Liver (tissue), 9 donors: Measurements from ENCODE around the gene PHTF2. TPM values are rescaled to one million over a fixed set of nuclear protein-coding genes. Genes with fewer than 3 reads are reported as not detected.

Source experiments
- DNase-seq: peaks from one replicate; pipeline ENCODE4 v3.0.0-alpha.2; 2017; ENCODE audit warnings: low spot score
- H3K27ac ChIP-seq, 2 donors: one replicate each; pipeline ENCODE4 v1.7.0; 2013; ENCODE audit warnings: inconsistent platforms in 2 of 2, low read length in 2 of 2, control low read depth in 1 of 2, low read depth in 1 of 2, mild to moderate bottlenecking in 1 of 2
- H3K27me3 ChIP-seq, 4 donors: one replicate each; pipeline versions ENCODE4 v1.6.1 to v1.7.0; 2013; ENCODE audit warnings: low read length in 3 of 4, inconsistent platforms in 1 of 4, mild to moderate bottlenecking in 1 of 4, moderate library complexity in 1 of 4; ENCODE audit not compliant: control insufficient read depth in 4 of 4, insufficient read depth in 4 of 4
- H3K36me3 ChIP-seq, 4 donors: one replicate each; pipeline versions ENCODE4 v1.6.1 to v1.7.0; 2013; ENCODE audit warnings: low read length in 3 of 4, mild to moderate bottlenecking in 3 of 4, low read depth in 1 of 4, moderate library complexity in 1 of 4; ENCODE audit not compliant: control insufficient read depth in 4 of 4, insufficient read depth in 3 of 4
- H3K4me1 ChIP-seq, 4 donors: one replicate each; pipeline versions ENCODE4 v1.6.1 to v1.7.0; 2013; ENCODE audit warnings: low read length in 3 of 4, mild to moderate bottlenecking in 3 of 4, moderate library complexity in 1 of 4; ENCODE audit not compliant: control insufficient read depth in 4 of 4, insufficient read depth in 4 of 4
- H3K4me3 ChIP-seq, 3 donors: one replicate each; pipeline versions ENCODE4 v1.6.1 to v1.7.0; 2013; ENCODE audit warnings: low read length in 3 of 3, control low read depth in 1 of 3, low read depth in 1 of 3, mild to moderate bottlenecking in 1 of 3
- H3K9ac ChIP-seq, 2 donors: one replicate each; pipeline ENCODE4 v1.7.0; 2013; ENCODE audit warnings: low read length in 2 of 2, mild to moderate bottlenecking in 2 of 2, moderate library complexity in 2 of 2, control low read depth in 1 of 2, low read depth in 1 of 2
- H3K9me3 ChIP-seq, 4 donors: one replicate each; pipeline versions ENCODE4 v1.6.1 to v1.7.0; 2013; ENCODE audit warnings: low read length in 3 of 4; ENCODE audit not compliant: control insufficient read depth in 4 of 4
- EGR1 ChIP-seq, 2 donors: IDR thresholded peaks; 2 replicates each; pipeline ENCODE4 v1.6.1; 2016 to 2018; ENCODE audit warnings: antibody characterized with exemption in 2 of 2, low read depth in 2 of 2
- FOXA2 ChIP-seq: IDR thresholded peaks from 2 replicates; pipeline ENCODE4 v1.6.1; 2016; ENCODE audit warnings: antibody characterized with exemption
- GABPA ChIP-seq, 2 donors: IDR thresholded peaks in 1 of 2; conservative IDR thresholded peaks in 1 of 2; 2 replicates each; pipeline ENCODE4 v1.6.1; 2016; ENCODE audit warnings: antibody characterized with exemption in 2 of 2, mild to moderate bottlenecking in 1 of 2, moderate library complexity in 1 of 2
- JUND ChIP-seq, 2 donors: IDR thresholded peaks; 2 replicates each; pipeline ENCODE4 v1.6.1; 2016; ENCODE audit warnings: antibody characterized with exemption in 2 of 2
- MAX ChIP-seq: IDR thresholded peaks from 2 replicates; pipeline ENCODE4 v1.6.1; 2016; ENCODE audit warnings: antibody characterized with exemption
- NR2F2 ChIP-seq: IDR thresholded peaks from 2 replicates; pipeline ENCODE4 v1.6.1; 2016; ENCODE audit warnings: antibody characterized with exemption
- RAD21 ChIP-seq, 2 donors: IDR thresholded peaks; 2 replicates each; pipeline ENCODE4 v1.6.1; 2016; ENCODE audit warnings: antibody characterized with exemption in 2 of 2, mild to moderate bottlenecking in 2 of 2
- RXRA ChIP-seq, 2 donors: IDR thresholded peaks; 2 replicates each; pipeline ENCODE4 v1.6.1; 2017 to 2018; ENCODE audit warnings: antibody characterized with exemption in 2 of 2, mild to moderate bottlenecking in 1 of 2
- SP1 ChIP-seq: IDR thresholded peaks from 2 replicates; pipeline ENCODE4 v1.6.1; 2018; ENCODE audit warnings: antibody characterized with exemption, mild to moderate bottlenecking
- TAF1 ChIP-seq: conservative IDR thresholded peaks from 2 replicates; pipeline ENCODE4 v1.6.1; 2016; ENCODE audit warnings: antibody characterized with exemption, mild to moderate bottlenecking
- YY1 ChIP-seq: IDR thresholded peaks from 2 replicates; pipeline ENCODE4 v1.6.1; 2016; ENCODE audit warnings: antibody characterized with exemption, mild to moderate bottlenecking
- ZBTB33 ChIP-seq: IDR thresholded peaks from 2 replicates; pipeline ENCODE4 v1.6.1; 2016; ENCODE audit warnings: antibody characterized with exemption
- WGBS: extraction: QIAGEN DNeasy Blood & Tissue Kit; methylation state at CpG from one replicate; pipeline ENCODE4 v1.1.7; 2013; 5-methylcytosine and 5-hydroxymethylcytosine counted together
- polyA plus RNA-seq, 2 donors: library from polyadenylated mRNA; stranded (reverse) in 1 of 2; unstranded in 1 of 2; fragments of 200-250 nt in 1 of 2; fragments of >200 nt in 1 of 2; fragmentation: Nextera tagmentation in 1 of 2; extraction: Ambion mirVana in 1 of 2; gene quantifications; one replicate each; pipeline versions ENCODE4 v1.2.1 to v1.2.3, GENCODE V29; 2013 to 2015
- total RNA-seq, 2 donors: library from RNA; depleted of rRNA; stranded (reverse); fragments of >200 nt; gene quantifications; one replicate each; pipeline ENCODE4 v1.2.3, GENCODE V29; 2014
- TF ChIP-seq, protein P1 (sequence below): fragments of 150-350 bp; IDR thresholded peaks from 2 replicates; pipeline ENCODE4 v1.5.1; 2017; ENCODE audit warnings: improper control_type of control experiment, low read depth, low read length; ENCODE audit not compliant: missing input control
- TF ChIP-seq, protein P2 (sequence below): IDR thresholded peaks from 2 replicates; pipeline ENCODE4 v1.6.1; 2016; ENCODE audit warnings: antibody characterized with exemption
- TF ChIP-seq, protein P3 (sequence below): IDR thresholded peaks from 2 replicates; pipeline ENCODE4 v1.6.1; 2016; ENCODE audit warnings: antibody characterized with exemption, mild to moderate bottlenecking
- donor health status: healthy.
- donor health status: healthy.
- donor health status: healthy.
- donor health status: healthy.
- donor health status: healthy.

The PHTF2 gene
- total and polyA plus RNA-seq, 4 donors, result 2.2 to 7.3 (median 4.7) TPM

- no peak for DNase-seq
- Histone ChIP-seq H3K4me3 (no peak overlapping the region), H3K27me3 (no peaks in the 10 kb centered on the region), H3K27ac (no peak overlapping the region), H3K9me3 (peaks cover 0 to 8% (median under 1%) of the 10 kb centered on the region in 4 donors), H3K9ac (no peak overlapping the region), H3K36me3 (no peaks in the 10 kb centered on the region), H3K4me1 (peaks cover 0 to 16% (median 9%) of the 10 kb centered on the region in 4 donors)
- TF ChIP-seq, protein P1, sequence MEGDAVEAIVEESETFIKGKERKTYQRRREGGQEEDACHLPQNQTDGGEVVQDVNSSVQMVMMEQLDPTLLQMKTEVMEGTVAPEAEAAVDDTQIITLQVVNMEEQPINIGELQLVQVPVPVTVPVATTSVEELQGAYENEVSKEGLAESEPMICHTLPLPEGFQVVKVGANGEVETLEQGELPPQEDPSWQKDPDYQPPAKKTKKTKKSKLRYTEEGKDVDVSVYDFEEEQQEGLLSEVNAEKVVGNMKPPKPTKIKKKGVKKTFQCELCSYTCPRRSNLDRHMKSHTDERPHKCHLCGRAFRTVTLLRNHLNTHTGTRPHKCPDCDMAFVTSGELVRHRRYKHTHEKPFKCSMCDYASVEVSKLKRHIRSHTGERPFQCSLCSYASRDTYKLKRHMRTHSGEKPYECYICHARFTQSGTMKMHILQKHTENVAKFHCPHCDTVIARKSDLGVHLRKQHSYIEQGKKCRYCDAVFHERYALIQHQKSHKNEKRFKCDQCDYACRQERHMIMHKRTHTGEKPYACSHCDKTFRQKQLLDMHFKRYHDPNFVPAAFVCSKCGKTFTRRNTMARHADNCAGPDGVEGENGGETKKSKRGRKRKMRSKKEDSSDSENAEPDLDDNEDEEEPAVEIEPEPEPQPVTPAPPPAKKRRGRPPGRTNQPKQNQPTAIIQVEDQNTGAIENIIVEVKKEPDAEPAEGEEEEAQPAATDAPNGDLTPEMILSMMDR, result no peak
- TF ChIP-seq TAF1 (no peak), SP1 (no peak), NR2F2 (no peak), FOXA2 (no peak), ZBTB33 (no peak), GABPA (IDR thresholded peaks at IDR 0.05 in 1 of 2, conservative IDR thresholded peaks at IDR 0.05 in 1 of 2) (no peak), JUND (IDR thresholded peaks at IDR 0.05) (no peak), RAD21 (IDR thresholded peaks at IDR 0.05) (no peak), EGR1 (IDR thresholded peaks at IDR 0.05; ENCODE audit: low read depth in 2 of 2) (no peak), MAX (no peak), YY1 (no peak), RXRA (IDR thresholded peaks at IDR 0.05) (no peak)
- TF ChIP-seq, protein P2, sequence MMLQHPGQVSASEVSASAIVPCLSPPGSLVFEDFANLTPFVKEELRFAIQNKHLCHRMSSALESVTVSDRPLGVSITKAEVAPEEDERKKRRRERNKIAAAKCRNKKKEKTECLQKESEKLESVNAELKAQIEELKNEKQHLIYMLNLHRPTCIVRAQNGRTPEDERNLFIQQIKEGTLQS, result no peak
- TF ChIP-seq, protein P3, sequence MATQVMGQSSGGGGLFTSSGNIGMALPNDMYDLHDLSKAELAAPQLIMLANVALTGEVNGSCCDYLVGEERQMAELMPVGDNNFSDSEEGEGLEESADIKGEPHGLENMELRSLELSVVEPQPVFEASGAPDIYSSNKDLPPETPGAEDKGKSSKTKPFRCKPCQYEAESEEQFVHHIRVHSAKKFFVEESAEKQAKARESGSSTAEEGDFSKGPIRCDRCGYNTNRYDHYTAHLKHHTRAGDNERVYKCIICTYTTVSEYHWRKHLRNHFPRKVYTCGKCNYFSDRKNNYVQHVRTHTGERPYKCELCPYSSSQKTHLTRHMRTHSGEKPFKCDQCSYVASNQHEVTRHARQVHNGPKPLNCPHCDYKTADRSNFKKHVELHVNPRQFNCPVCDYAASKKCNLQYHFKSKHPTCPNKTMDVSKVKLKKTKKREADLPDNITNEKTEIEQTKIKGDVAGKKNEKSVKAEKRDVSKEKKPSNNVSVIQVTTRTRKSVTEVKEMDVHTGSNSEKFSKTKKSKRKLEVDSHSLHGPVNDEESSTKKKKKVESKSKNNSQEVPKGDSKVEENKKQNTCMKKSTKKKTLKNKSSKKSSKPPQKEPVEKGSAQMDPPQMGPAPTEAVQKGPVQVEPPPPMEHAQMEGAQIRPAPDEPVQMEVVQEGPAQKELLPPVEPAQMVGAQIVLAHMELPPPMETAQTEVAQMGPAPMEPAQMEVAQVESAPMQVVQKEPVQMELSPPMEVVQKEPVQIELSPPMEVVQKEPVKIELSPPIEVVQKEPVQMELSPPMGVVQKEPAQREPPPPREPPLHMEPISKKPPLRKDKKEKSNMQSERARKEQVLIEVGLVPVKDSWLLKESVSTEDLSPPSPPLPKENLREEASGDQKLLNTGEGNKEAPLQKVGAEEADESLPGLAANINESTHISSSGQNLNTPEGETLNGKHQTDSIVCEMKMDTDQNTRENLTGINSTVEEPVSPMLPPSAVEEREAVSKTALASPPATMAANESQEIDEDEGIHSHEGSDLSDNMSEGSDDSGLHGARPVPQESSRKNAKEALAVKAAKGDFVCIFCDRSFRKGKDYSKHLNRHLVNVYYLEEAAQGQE, result no peak
- 80% methylated on average over 2 of the region's 2 CpGs for WGBS
Measured at GRCh38 chr7:77802557-77803405, 4.2 kb downstream of the PHTF2 start.
